Liver (tissue), 9 donors: Measurements from ENCODE around the gene CDC42. TPM values are rescaled to one million over a fixed set of nuclear protein-coding genes. Genes with fewer than 3 reads are reported as not detected.

ENCODE experiments used
- DNase-seq: peaks from one replicate; pipeline ENCODE4 v3.0.0-alpha.2; 2017; ENCODE audit warnings: low spot score
- H3K27ac ChIP-seq, 2 donors: one replicate each; pipeline ENCODE4 v1.7.0; 2013; ENCODE audit warnings: inconsistent platforms in 2 of 2, low read length in 2 of 2, control low read depth in 1 of 2, low read depth in 1 of 2, mild to moderate bottlenecking in 1 of 2
- H3K27me3 ChIP-seq, 4 donors: one replicate each; pipeline versions ENCODE4 v1.6.1 to v1.7.0; 2013; ENCODE audit warnings: low read length in 3 of 4, inconsistent platforms in 1 of 4, mild to moderate bottlenecking in 1 of 4, moderate library complexity in 1 of 4; ENCODE audit not compliant: control insufficient read depth in 4 of 4, insufficient read depth in 4 of 4
- H3K36me3 ChIP-seq, 4 donors: one replicate each; pipeline versions ENCODE4 v1.6.1 to v1.7.0; 2013; ENCODE audit warnings: low read length in 3 of 4, mild to moderate bottlenecking in 3 of 4, low read depth in 1 of 4, moderate library complexity in 1 of 4; ENCODE audit not compliant: control insufficient read depth in 4 of 4, insufficient read depth in 3 of 4
- H3K4me1 ChIP-seq, 4 donors: one replicate each; pipeline versions ENCODE4 v1.6.1 to v1.7.0; 2013; ENCODE audit warnings: low read length in 3 of 4, mild to moderate bottlenecking in 3 of 4, moderate library complexity in 1 of 4; ENCODE audit not compliant: control insufficient read depth in 4 of 4, insufficient read depth in 4 of 4
- H3K4me3 ChIP-seq, 3 donors: one replicate each; pipeline versions ENCODE4 v1.6.1 to v1.7.0; 2013; ENCODE audit warnings: low read length in 3 of 3, control low read depth in 1 of 3, low read depth in 1 of 3, mild to moderate bottlenecking in 1 of 3
- H3K9ac ChIP-seq, 2 donors: one replicate each; pipeline ENCODE4 v1.7.0; 2013; ENCODE audit warnings: low read length in 2 of 2, mild to moderate bottlenecking in 2 of 2, moderate library complexity in 2 of 2, control low read depth in 1 of 2, low read depth in 1 of 2
- H3K9me3 ChIP-seq, 4 donors: one replicate each; pipeline versions ENCODE4 v1.6.1 to v1.7.0; 2013; ENCODE audit warnings: low read length in 3 of 4; ENCODE audit not compliant: control insufficient read depth in 4 of 4
- EGR1 ChIP-seq, 2 donors: IDR thresholded peaks; 2 replicates each; pipeline ENCODE4 v1.6.1; 2016 to 2018; ENCODE audit warnings: antibody characterized with exemption in 2 of 2, low read depth in 2 of 2
- FOXA1 ChIP-seq: IDR thresholded peaks from 2 replicates; pipeline ENCODE4 v1.6.1; 2016; ENCODE audit warnings: antibody characterized with exemption
- FOXA2 ChIP-seq: IDR thresholded peaks from 2 replicates; pipeline ENCODE4 v1.6.1; 2016; ENCODE audit warnings: antibody characterized with exemption
- JUND ChIP-seq, 2 donors: IDR thresholded peaks; 2 replicates each; pipeline ENCODE4 v1.6.1; 2016; ENCODE audit warnings: antibody characterized with exemption in 2 of 2
- NR2F2 ChIP-seq: IDR thresholded peaks from 2 replicates; pipeline ENCODE4 v1.6.1; 2016; ENCODE audit warnings: antibody characterized with exemption
- RAD21 ChIP-seq, 2 donors: IDR thresholded peaks; 2 replicates each; pipeline ENCODE4 v1.6.1; 2016; ENCODE audit warnings: antibody characterized with exemption in 2 of 2, mild to moderate bottlenecking in 2 of 2
- RXRA ChIP-seq, 2 donors: IDR thresholded peaks; 2 replicates each; pipeline ENCODE4 v1.6.1; 2017 to 2018; ENCODE audit warnings: antibody characterized with exemption in 2 of 2, mild to moderate bottlenecking in 1 of 2
- SP1 ChIP-seq: IDR thresholded peaks from 2 replicates; pipeline ENCODE4 v1.6.1; 2018; ENCODE audit warnings: antibody characterized with exemption, mild to moderate bottlenecking
- TAF1 ChIP-seq: conservative IDR thresholded peaks from 2 replicates; pipeline ENCODE4 v1.6.1; 2016; ENCODE audit warnings: antibody characterized with exemption, mild to moderate bottlenecking
- YY1 ChIP-seq: IDR thresholded peaks from 2 replicates; pipeline ENCODE4 v1.6.1; 2016; ENCODE audit warnings: antibody characterized with exemption, mild to moderate bottlenecking
- WGBS: extraction: QIAGEN DNeasy Blood & Tissue Kit; methylation state at CpG from one replicate; pipeline ENCODE4 v1.1.7; 2013; 5-methylcytosine and 5-hydroxymethylcytosine counted together
- polyA plus RNA-seq, 2 donors: library from polyadenylated mRNA; stranded (reverse) in 1 of 2; unstranded in 1 of 2; fragments of 200-250 nt in 1 of 2; fragments of >200 nt in 1 of 2; fragmentation: Nextera tagmentation in 1 of 2; extraction: Ambion mirVana in 1 of 2; gene quantifications; one replicate each; pipeline versions ENCODE4 v1.2.1 to v1.2.3, GENCODE V29; 2013 to 2015
- total RNA-seq, 2 donors: library from RNA; depleted of rRNA; stranded (reverse); fragments of >200 nt; gene quantifications; one replicate each; pipeline ENCODE4 v1.2.3, GENCODE V29; 2014
- TF ChIP-seq, protein P1 (sequence below): fragments of 150-350 bp; IDR thresholded peaks from 2 replicates; pipeline ENCODE4 v1.5.1; 2017; ENCODE audit warnings: improper control_type of control experiment, low read depth, low read length; ENCODE audit not compliant: missing input control
- TF ChIP-seq, protein P2 (sequence below): IDR thresholded peaks from 2 replicates; pipeline ENCODE4 v1.6.1; 2016; ENCODE audit warnings: antibody characterized with exemption
- TF ChIP-seq, protein P3 (sequence below): IDR thresholded peaks from 2 replicates; pipeline ENCODE4 v1.6.1; 2016; ENCODE audit warnings: antibody characterized with exemption, mild to moderate bottlenecking
- TF ChIP-seq, protein P4 (sequence below): IDR thresholded peaks from 2 replicates; pipeline ENCODE4 v1.6.1; 2016; ENCODE audit warnings: antibody characterized with exemption
- donor health status: healthy.
- donor health status: healthy.
- donor health status: healthy.
- donor health status: healthy.
- donor health status: healthy.

Gene CDC42
- total and polyA plus RNA-seq, 4 donors: 40.3 to 140 (median 69.0) TPM

DNA sequence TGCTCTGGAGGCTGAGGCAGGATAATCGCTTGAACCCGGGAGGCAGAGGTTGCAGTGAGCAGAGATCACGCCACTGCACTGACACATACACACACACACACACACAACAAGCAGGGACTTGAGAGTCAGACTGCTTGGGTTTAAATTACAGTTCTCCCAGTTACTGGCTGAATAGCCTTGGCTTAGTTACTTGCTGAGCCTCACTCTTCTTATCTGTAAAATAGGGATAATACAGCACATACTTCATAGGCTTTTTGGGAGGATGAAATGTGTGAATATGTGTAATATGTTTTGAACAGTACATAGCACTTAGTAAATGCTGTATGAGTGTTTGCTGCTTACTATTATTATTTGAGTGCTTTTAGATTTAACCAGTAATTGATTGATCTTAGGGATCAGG is 23.8 kb downstream of the CDC42 start:
- Histone ChIP-seq H3K27ac (no peak overlapping the region), H3K9ac (no peak overlapping the region), H3K36me3 (peaks cover 0 to 14% (median 10%) of the 10 kb centered on the region in 4 donors), H3K4me3 (no peak overlapping the region), H3K9me3 (no peaks in the 10 kb centered on the region), H3K4me1 (peaks cover 6 to 27% (median 15%) of the 10 kb centered on the region in 4 donors), H3K27me3 (no peaks in the 10 kb centered on the region)
- DNase-seq: no peak
- TF ChIP-seq FOXA1: no peak
- TF ChIP-seq TAF1: no peak
- TF ChIP-seq, protein P1, sequence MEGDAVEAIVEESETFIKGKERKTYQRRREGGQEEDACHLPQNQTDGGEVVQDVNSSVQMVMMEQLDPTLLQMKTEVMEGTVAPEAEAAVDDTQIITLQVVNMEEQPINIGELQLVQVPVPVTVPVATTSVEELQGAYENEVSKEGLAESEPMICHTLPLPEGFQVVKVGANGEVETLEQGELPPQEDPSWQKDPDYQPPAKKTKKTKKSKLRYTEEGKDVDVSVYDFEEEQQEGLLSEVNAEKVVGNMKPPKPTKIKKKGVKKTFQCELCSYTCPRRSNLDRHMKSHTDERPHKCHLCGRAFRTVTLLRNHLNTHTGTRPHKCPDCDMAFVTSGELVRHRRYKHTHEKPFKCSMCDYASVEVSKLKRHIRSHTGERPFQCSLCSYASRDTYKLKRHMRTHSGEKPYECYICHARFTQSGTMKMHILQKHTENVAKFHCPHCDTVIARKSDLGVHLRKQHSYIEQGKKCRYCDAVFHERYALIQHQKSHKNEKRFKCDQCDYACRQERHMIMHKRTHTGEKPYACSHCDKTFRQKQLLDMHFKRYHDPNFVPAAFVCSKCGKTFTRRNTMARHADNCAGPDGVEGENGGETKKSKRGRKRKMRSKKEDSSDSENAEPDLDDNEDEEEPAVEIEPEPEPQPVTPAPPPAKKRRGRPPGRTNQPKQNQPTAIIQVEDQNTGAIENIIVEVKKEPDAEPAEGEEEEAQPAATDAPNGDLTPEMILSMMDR: no peak
- TF ChIP-seq RAD21 (IDR thresholded peaks at IDR 0.05): no peak
- 91% methylated on average over 3 of the region's 3 CpGs for WGBS

DNA sequence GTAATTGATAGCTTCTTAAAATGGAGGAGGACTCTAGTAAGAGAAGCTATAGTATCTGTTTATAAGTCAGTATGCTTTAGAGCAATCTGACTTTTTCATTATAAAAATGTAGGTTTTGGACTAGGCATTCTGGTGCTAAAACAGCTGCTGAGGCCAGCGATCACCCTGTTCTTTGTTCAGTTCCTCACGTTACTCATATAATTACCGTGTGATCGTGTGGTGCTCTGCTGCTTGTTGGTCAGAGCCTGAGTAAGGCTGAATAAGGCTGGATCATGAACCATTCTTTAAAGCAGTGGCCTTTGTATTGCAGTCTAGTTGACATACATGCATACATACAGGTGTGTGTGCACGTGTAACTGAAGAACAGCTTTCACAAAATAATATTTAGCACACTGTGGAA is 25.2 kb downstream of the CDC42 start:
- Histone ChIP-seq H3K27ac (no peak overlapping the region), H3K9ac (no peak overlapping the region), H3K27me3 (no peaks in the 10 kb centered on the region), H3K4me3 (no peak overlapping the region), H3K9me3 (no peaks in the 10 kb centered on the region), H3K4me1 (peaks cover 2 to 16% (median 10%) of the 10 kb centered on the region in 4 donors), H3K36me3 (peaks cover 0 to 25% (median 20%) of the 10 kb centered on the region in 4 donors)
- no peak for DNase-seq
- TF ChIP-seq RXRA (IDR thresholded peaks at IDR 0.05) (no peak), SP1 (no peak), JUND (IDR thresholded peaks at IDR 0.05) (no peak), FOXA1 (no peak), RAD21 (IDR thresholded peaks at IDR 0.05) (no peak)
- TF ChIP-seq, protein P2, sequence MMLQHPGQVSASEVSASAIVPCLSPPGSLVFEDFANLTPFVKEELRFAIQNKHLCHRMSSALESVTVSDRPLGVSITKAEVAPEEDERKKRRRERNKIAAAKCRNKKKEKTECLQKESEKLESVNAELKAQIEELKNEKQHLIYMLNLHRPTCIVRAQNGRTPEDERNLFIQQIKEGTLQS: no peak
- TF ChIP-seq, protein P3, sequence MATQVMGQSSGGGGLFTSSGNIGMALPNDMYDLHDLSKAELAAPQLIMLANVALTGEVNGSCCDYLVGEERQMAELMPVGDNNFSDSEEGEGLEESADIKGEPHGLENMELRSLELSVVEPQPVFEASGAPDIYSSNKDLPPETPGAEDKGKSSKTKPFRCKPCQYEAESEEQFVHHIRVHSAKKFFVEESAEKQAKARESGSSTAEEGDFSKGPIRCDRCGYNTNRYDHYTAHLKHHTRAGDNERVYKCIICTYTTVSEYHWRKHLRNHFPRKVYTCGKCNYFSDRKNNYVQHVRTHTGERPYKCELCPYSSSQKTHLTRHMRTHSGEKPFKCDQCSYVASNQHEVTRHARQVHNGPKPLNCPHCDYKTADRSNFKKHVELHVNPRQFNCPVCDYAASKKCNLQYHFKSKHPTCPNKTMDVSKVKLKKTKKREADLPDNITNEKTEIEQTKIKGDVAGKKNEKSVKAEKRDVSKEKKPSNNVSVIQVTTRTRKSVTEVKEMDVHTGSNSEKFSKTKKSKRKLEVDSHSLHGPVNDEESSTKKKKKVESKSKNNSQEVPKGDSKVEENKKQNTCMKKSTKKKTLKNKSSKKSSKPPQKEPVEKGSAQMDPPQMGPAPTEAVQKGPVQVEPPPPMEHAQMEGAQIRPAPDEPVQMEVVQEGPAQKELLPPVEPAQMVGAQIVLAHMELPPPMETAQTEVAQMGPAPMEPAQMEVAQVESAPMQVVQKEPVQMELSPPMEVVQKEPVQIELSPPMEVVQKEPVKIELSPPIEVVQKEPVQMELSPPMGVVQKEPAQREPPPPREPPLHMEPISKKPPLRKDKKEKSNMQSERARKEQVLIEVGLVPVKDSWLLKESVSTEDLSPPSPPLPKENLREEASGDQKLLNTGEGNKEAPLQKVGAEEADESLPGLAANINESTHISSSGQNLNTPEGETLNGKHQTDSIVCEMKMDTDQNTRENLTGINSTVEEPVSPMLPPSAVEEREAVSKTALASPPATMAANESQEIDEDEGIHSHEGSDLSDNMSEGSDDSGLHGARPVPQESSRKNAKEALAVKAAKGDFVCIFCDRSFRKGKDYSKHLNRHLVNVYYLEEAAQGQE: no peak
- 62% methylated on average over 5 of the region's 5 CpGs for WGBS

DNA sequence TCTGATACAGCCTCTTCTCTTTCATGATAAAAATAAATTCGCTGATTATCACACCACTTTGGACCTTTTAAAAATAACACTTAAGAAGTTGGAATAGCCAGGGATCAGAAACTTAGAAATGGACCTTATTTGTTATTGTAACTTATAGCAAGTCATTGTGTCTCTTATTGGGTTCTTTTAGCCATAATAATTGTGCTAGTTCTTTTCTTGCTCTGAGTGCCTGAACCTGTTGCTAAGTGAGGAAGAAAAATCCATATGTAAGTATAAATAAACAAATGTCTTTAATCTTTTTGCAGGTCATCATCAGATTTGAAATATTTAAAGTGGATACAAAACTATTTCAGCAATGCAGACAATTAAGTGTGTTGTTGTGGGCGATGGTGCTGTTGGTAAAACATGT is 25.6 kb downstream of the CDC42 start:
- Histone ChIP-seq H3K4me3 (no peak overlapping the region), H3K9me3 (no peaks in the 10 kb centered on the region), H3K4me1 (peaks cover 2 to 15% (median 10%) of the 10 kb centered on the region in 4 donors), H3K36me3 (peaks cover 0 to 25% (median 20%) of the 10 kb centered on the region in 4 donors), H3K9ac (no peak overlapping the region), H3K27me3 (no peaks in the 10 kb centered on the region), H3K27ac (no peak overlapping the region)
- TF ChIP-seq, protein P4, sequence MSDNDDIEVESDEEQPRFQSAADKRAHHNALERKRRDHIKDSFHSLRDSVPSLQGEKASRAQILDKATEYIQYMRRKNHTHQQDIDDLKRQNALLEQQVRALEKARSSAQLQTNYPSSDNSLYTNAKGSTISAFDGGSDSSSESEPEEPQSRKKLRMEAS: no peak
- TF ChIP-seq NR2F2: no peak
- no peak for TF ChIP-seq YY1
- TF ChIP-seq FOXA2: no peak
- no peak for TF ChIP-seq JUND (IDR thresholded peaks at IDR 0.05)
- TF ChIP-seq SP1: no peak
- TF ChIP-seq RXRA (IDR thresholded peaks at IDR 0.05): no peak
- TF ChIP-seq, protein P1: no peak
- TF ChIP-seq, protein P2: no peak
- TF ChIP-seq EGR1 (IDR thresholded peaks at IDR 0.05; ENCODE audit: low read depth in 2 of 2): no peak
- DNase-seq: no peak
- WGBS: 80% methylated on average over 2 of the region's 2 CpGs
